ENCODE data around the gene IFT25. TPM values are rescaled to one million over a fixed set of nuclear protein-coding genes. Genes with fewer than 3 reads are reported as not detected.
"Not testable (repeated sequence)": the region's sequence is repeated elsewhere in the genome, so short reads cannot be mapped to it uniquely, and the experiment has no call there.

The IFT25 gene
- total RNA-seq (2021; ENCODE audit: unreplicated experiment) (42.9 TPM), Bru-seq, nascent RNA (percentile 74 among the genes with signal in this experiment), BruChase-seq, experiment 1, labeled RNA remaining after a 2-hour chase (percentile 72 among the genes with signal in this experiment), BruChase-seq, experiment 2, labeled RNA remaining after a 6-hour chase (percentile 67 among the genes with signal in this experiment)
- polyA plus RNA-seq (2012; ENCODE audit: insufficient read length): 20.1 TPM
- long read RNA-seq, transcript HSPB11-201 (6 exons, 915 nt): major isoform, 31 of 88 reads
- long read RNA-seq, partial matches to known transcripts: 43 of 88 reads
- long read RNA-seq, other reads (novel, unspliced or antisense): 14 of 88 reads

DNA sequence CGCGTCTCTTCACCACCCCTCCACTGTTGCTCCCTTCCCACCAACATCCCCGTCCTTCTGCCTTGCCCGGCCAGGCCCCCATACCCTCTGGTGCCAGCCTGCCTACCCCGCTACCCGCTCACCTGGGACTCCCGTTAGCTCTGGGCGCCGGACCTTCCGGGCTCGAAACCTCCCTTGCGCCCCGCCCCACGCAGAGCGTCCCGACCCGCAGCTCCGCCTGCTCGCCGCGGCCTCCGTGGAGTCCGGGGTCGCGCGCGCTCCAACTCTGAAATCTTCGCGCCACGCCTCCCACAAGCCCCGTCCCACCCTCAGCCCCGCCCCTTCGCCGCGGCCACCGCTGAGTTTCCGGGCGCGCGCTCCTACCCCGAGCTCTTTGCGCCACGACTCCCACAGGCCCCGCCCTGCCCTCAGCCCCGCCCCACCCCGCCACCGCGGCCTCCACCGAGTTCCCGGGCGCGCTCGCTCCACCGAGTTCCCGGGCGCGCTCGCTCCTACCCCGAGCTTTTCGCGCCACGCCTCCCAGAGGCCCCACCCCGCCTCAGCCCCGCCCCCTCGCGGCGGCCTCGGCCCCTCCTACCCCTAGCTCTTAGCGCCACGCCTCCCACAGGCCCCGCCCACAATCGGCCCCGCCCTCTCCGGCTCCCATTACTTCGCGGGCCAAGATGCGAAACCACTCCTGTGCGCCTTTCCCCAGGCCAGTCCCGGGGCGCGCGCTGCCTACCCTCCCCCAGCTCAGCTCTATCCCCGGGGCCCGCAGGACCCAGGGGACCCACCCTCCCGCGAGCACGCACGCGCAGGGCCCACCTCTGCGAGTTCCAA, at the start of gene IFT25:
IFT25 (minus strand) TSS at position 267 of the 819 bp plus-strand sequence. CDS start 5,617 bp downstream, outside the sequence.
- ChIA-PET POLR2A (interaction anchor here (0.6 to 0.8 kb wide), 4 partner anchors 8 to 634 kb away, joined by 3 to 11 read pairs (median 5); no protein-coding TSS in a partner anchor), CTCF (interaction anchor here (0.6 to 1.7 kb wide), 7 partner anchors 14 to 546 kb away, joined by 3 to 13 read pairs (median 7); no protein-coding TSS in a partner anchor)
- Histone ChIP-seq H3K27me3 (ENCODE audit: control insufficient read depth, insufficient read depth, low read length) (no peaks in the 10 kb centered on the region), H3K9me3 (ENCODE audit: control insufficient read depth, insufficient read depth, low read depth, low read length) (no peaks in the 10 kb centered on the region), H3K4me1 (ENCODE audit: control insufficient read depth, insufficient read depth, low read length) (peaks cover 26% of the 10 kb centered on the region), H3K4me3 (ENCODE audit: low read depth in 2 of 2, low read length in 2 of 2) (peak within 1 kb of the TSS; percentile 74 to 78), H3K27ac (ENCODE audit: low read length) (peak within 1 kb of the TSS; percentile 85), H3K36me3 (ENCODE audit: control insufficient read depth, insufficient read depth, low read length) (peaks cover 4% of the 10 kb centered on the region)
- intact Hi-C loops (cut with micrococcal nuclease; ENCODE audit: unreplicated experiment): loop anchor here (5.0 kb wide), 1 partner anchor 83 kb away; no protein-coding TSS in a partner anchor
- in situ Hi-C loops (cut with HindIII; ENCODE audit: low pct_unique_long_range_greater_than_20kb, low sequenced_read_pairs): no loop called here
- ATAC-seq (peak; percentile 92), DNase-seq (ENCODE audit: low read depth, low spot score) (peak; percentile 68)
- no TSS peak for BruUV-seq (replicated peaks)
- TF ChIP-seq POLR2AphosphoS5 (IDR thresholded peaks at IDR 0.05; ENCODE audit: low read depth, low read length) (peak; percentile 58; the same call in 1 of the 2 replicates), TCF7L2 (IDR thresholded peaks at IDR 0.05; ENCODE audit: low read depth, low read length) (no peak), SIN3A (IDR thresholded peaks at IDR 0.05; ENCODE audit: borderline replicate concordance, insufficient read depth, low read depth, low read length) (peak; percentile 29; the same call in 1 of the 2 replicates)
- TF ChIP-seq, protein P1, sequence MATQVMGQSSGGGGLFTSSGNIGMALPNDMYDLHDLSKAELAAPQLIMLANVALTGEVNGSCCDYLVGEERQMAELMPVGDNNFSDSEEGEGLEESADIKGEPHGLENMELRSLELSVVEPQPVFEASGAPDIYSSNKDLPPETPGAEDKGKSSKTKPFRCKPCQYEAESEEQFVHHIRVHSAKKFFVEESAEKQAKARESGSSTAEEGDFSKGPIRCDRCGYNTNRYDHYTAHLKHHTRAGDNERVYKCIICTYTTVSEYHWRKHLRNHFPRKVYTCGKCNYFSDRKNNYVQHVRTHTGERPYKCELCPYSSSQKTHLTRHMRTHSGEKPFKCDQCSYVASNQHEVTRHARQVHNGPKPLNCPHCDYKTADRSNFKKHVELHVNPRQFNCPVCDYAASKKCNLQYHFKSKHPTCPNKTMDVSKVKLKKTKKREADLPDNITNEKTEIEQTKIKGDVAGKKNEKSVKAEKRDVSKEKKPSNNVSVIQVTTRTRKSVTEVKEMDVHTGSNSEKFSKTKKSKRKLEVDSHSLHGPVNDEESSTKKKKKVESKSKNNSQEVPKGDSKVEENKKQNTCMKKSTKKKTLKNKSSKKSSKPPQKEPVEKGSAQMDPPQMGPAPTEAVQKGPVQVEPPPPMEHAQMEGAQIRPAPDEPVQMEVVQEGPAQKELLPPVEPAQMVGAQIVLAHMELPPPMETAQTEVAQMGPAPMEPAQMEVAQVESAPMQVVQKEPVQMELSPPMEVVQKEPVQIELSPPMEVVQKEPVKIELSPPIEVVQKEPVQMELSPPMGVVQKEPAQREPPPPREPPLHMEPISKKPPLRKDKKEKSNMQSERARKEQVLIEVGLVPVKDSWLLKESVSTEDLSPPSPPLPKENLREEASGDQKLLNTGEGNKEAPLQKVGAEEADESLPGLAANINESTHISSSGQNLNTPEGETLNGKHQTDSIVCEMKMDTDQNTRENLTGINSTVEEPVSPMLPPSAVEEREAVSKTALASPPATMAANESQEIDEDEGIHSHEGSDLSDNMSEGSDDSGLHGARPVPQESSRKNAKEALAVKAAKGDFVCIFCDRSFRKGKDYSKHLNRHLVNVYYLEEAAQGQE (IDR thresholded peaks at IDR 0.05; ENCODE audit: insufficient read depth in 1 of 2, low read depth in 2 of 2, low read length in 1 of 2): no peak
- TF ChIP-seq, protein P2, sequence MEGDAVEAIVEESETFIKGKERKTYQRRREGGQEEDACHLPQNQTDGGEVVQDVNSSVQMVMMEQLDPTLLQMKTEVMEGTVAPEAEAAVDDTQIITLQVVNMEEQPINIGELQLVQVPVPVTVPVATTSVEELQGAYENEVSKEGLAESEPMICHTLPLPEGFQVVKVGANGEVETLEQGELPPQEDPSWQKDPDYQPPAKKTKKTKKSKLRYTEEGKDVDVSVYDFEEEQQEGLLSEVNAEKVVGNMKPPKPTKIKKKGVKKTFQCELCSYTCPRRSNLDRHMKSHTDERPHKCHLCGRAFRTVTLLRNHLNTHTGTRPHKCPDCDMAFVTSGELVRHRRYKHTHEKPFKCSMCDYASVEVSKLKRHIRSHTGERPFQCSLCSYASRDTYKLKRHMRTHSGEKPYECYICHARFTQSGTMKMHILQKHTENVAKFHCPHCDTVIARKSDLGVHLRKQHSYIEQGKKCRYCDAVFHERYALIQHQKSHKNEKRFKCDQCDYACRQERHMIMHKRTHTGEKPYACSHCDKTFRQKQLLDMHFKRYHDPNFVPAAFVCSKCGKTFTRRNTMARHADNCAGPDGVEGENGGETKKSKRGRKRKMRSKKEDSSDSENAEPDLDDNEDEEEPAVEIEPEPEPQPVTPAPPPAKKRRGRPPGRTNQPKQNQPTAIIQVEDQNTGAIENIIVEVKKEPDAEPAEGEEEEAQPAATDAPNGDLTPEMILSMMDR (IDR thresholded peaks at IDR 0.05): no peak

DNA sequence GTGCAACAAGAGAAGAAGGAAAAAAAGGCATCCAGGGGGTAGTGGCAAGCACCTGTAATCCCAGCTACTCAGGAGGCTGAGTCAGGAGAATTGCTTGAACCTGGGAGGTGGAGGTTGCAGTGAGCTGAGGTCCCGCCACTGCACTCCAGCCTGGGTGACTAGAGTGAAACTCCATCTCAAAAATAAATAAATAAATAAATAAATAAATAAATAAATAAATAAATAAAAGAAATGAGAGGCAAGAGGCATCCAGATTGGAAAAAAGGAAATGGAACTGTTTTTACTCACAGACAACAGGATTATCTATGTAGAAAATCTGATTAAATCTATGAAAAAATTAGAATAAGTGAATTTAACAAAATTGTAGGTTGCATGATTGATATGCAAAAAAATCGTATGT, 49.0 kb upstream of the IFT25 start:
- intact Hi-C loops (cut with micrococcal nuclease; ENCODE audit: unreplicated experiment); H3K27me3 ChIP-seq (ENCODE audit: control insufficient read depth, insufficient read depth, low read length); CTCF ChIA-PET; H3K27ac ChIP-seq (ENCODE audit: low read length); POLR2A ChIA-PET; H3K4me3 ChIP-seq (ENCODE audit: low read depth in 2 of 2, low read length in 2 of 2); H3K4me1 ChIP-seq (ENCODE audit: control insufficient read depth, insufficient read depth, low read length); in situ Hi-C loops (cut with HindIII; ENCODE audit: low pct_unique_long_range_greater_than_20kb, low sequenced_read_pairs); H3K9me3 ChIP-seq (ENCODE audit: control insufficient read depth, insufficient read depth, low read depth, low read length); DNase-seq (ENCODE audit: low read depth, low spot score); ATAC-seq; H3K36me3 ChIP-seq (ENCODE audit: control insufficient read depth, insufficient read depth, low read length); BruUV-seq (replicated peaks): not testable (repeated sequence)

All from Panc1 (cell line).